ENCODE data around the gene FAM114A1.

GRCh38 chr4:38935391-38936073, 67.9 kb downstream of the FAM114A1 start:
- TF ChIP-seq ZNF704 (tag by site-specific recombination; IDR thresholded peaks at IDR 0.05) (no peak), ZNF777 (tag by site-specific recombination; IDR thresholded peaks at IDR 0.05; ENCODE audit: borderline replicate concordance) (no peak), SP2 (tag by site-specific recombination; IDR thresholded peaks at IDR 0.05) (no peak), ZBTB8A (tag by site-specific recombination; IDR thresholded peaks at IDR 0.05) (no peak)

Measured in HEK293 (cell line).